A673 (cell line): ENCODE data around the gene HYDIN.

Experiments
- CTCF ChIP-seq: fragments of 300-800, 200-600 bp; sonication (generic); conservative IDR thresholded peaks from 2 replicates; pipeline ENCODE4 v1.5.1; 2017; ENCODE audit warnings: low read depth, mild to moderate bottlenecking, antibody characterized with exemption, low read length, moderate library complexity, mixed read lengths
- EZH2 ChIP-seq: fragments of 200-600 bp; sonication (generic); IDR thresholded peaks from 2 replicates; pipeline ENCODE4 v1.6.1; 2017; ENCODE audit warnings: borderline replicate concordance, low read depth, mild to moderate bottlenecking, mixed read lengths, antibody characterized with exemption, low read length; ENCODE audit not compliant: poor library complexity, severe bottlenecking

GRCh38 chr16:70759666-70760065 lies 470.9 kb downstream of the HYDIN start:
- TF ChIP-seq CTCF (peak; percentile 34; the same call in 1 of the 2 replicates), EZH2 (no peak)
